ENCODE measurements around the gene FN3K.

GRCh38 chr17:82697808-82698064, 37.7 kb upstream of the FN3K start:
- TF ChIP-seq CTCF (conservative IDR thresholded peaks at IDR 0.05; ENCODE audit: low read depth, low read length), result no peak
- no peak for TF ChIP-seq RCOR1 (IDR thresholded peaks at IDR 0.05; ENCODE audit: insufficient replicate concordance, low read length)
